ENCODE data around the gene PCYOX1L. TPM values are rescaled to one million over a fixed set of nuclear protein-coding genes. Genes with fewer than 3 reads are reported as not detected.
"Not testable (repeated sequence)": the region's sequence is repeated elsewhere in the genome, so short reads cannot be mapped to it uniquely, and the experiment has no call there.

The PCYOX1L gene
- polyA plus RNA-seq, 1 donor from 2014 or later, result 21.1 TPM

- Histone ChIP-seq H3K9ac (ENCODE audit: low read length) (no peak overlapping the region), H3K79me2 (replicated peaks; ENCODE audit: insufficient read depth, low read length) (no peaks in the 10 kb centered on the region), H3K9me2 (ENCODE audit: insufficient read depth, low read length) (no peaks in the 10 kb centered on the region), H3F3A (ENCODE audit: insufficient read depth, low read length, poor library complexity, severe bottlenecking) (no peaks in the 10 kb centered on the region), H3K4me2 (ENCODE audit: low read length) (no peak overlapping the region), H3K36me3 (ENCODE audit: insufficient read depth, low read length) (no peaks in the 10 kb centered on the region), H3K27me3 (ENCODE audit: insufficient read depth, low read depth, low read length) (no peaks in the 10 kb centered on the region), H2AFZ (ENCODE audit: low read depth, low read length) (no peak overlapping the region), H3K27ac (ENCODE audit: low read length) (no peak overlapping the region), H3K4me3 (ENCODE audit: low read length) (no peak overlapping the region), H4K20me1 (ENCODE audit: insufficient read depth) (no peaks in the 10 kb centered on the region), H3K9me3 (ENCODE audit: low read length) (no peaks in the 10 kb centered on the region)
- TF ChIP-seq EZH2 (IDR thresholded peaks at IDR 0.05; ENCODE audit: borderline replicate concordance, insufficient read depth, low read length, poor library complexity, severe bottlenecking), result no peak
- no peak for TF ChIP-seq EP300 (conservative IDR thresholded peaks at IDR 0.05; ENCODE audit: poor library complexity, severe bottlenecking)
- TF ChIP-seq MXI1 (conservative IDR thresholded peaks at IDR 0.05; ENCODE audit: poor library complexity, severe bottlenecking), result no peak
- TF ChIP-seq CTCF (IDR thresholded peaks at IDR 0.05; ENCODE audit: poor library complexity, severe bottlenecking), result no peak
Observed at GRCh38 chr5:149388498-149389190, 30.8 kb downstream of the PCYOX1L start.

- Histone ChIP-seq H3K36me3 (ENCODE audit: insufficient read depth, low read length) (no peaks in the 10 kb centered on the region), H3K4me2 (ENCODE audit: low read length) (no peak overlapping the region), H3K9ac (ENCODE audit: low read length) (no peak overlapping the region), H3K4me3 (ENCODE audit: low read length) (no peak overlapping the region), H3F3A (ENCODE audit: insufficient read depth, low read length, poor library complexity, severe bottlenecking) (no peaks in the 10 kb centered on the region), H4K20me1 (ENCODE audit: insufficient read depth) (no peaks in the 10 kb centered on the region), H3K79me2 (replicated peaks; ENCODE audit: insufficient read depth, low read length) (no peaks in the 10 kb centered on the region), H3K9me2 (ENCODE audit: insufficient read depth, low read length) (no peaks in the 10 kb centered on the region), H3K9me3 (ENCODE audit: low read length) (no peaks in the 10 kb centered on the region), H3K27me3 (ENCODE audit: insufficient read depth, low read depth, low read length) (no peaks in the 10 kb centered on the region), H3K27ac (ENCODE audit: low read length) (no peak overlapping the region), H2AFZ (ENCODE audit: low read depth, low read length) (no peak overlapping the region)
- TF ChIP-seq EZH2 (IDR thresholded peaks at IDR 0.05; ENCODE audit: borderline replicate concordance, insufficient read depth, low read length, poor library complexity, severe bottlenecking) (no peak), POLR2AphosphoS5 (IDR thresholded peaks at IDR 0.05) (no peak), REST (IDR thresholded peaks at IDR 0.05; ENCODE audit: borderline replicate concordance) (no peak), EP300 (conservative IDR thresholded peaks at IDR 0.05; ENCODE audit: poor library complexity, severe bottlenecking) (no peak), TAF1 (IDR thresholded peaks at IDR 0.05; ENCODE audit: low read depth) (no peak), CTCF (IDR thresholded peaks at IDR 0.05; ENCODE audit: poor library complexity, severe bottlenecking) (no peak), RAD21 (conservative IDR thresholded peaks at IDR 0.05) (no peak), MXI1 (conservative IDR thresholded peaks at IDR 0.05; ENCODE audit: poor library complexity, severe bottlenecking) (no peak), SMC3 (conservative IDR thresholded peaks at IDR 0.05; ENCODE audit: poor library complexity) (no peak)
Observed at GRCh38 chr5:149389552-149390495, 32.0 kb downstream of the PCYOX1L start.

GRCh38 chr5:149391076-149391475 lies 33.2 kb downstream of the PCYOX1L start:
- H3K27ac ChIP-seq (ENCODE audit: low read length); H3F3A ChIP-seq (ENCODE audit: insufficient read depth, low read length, poor library complexity, severe bottlenecking); H3K9me3 ChIP-seq (ENCODE audit: low read length); H3K36me3 ChIP-seq (ENCODE audit: insufficient read depth, low read length); H3K4me2 ChIP-seq (ENCODE audit: low read length); H4K20me1 ChIP-seq (ENCODE audit: insufficient read depth); H3K4me3 ChIP-seq (ENCODE audit: low read length); H3K79me2 ChIP-seq (replicated peaks; ENCODE audit: insufficient read depth, low read length); H2AFZ ChIP-seq (ENCODE audit: low read depth, low read length); H3K9ac ChIP-seq (ENCODE audit: low read length); H3K9me2 ChIP-seq (ENCODE audit: insufficient read depth, low read length); H3K27me3 ChIP-seq (ENCODE audit: insufficient read depth, low read depth, low read length): not testable (repeated sequence)

All from neural cell (in vitro differentiated cells).